Islet of Langerhans (tissue), 1 donor: Measurements from ENCODE around the gene PRUNE1.

Experiments used
- FAIRE-seq: peaks from one replicate; lab custom pipeline; 2011; peaks lifted over from hg19 to GRCh38; lab: Jason Lieb, UNC

PRUNE1 gene

DNA sequence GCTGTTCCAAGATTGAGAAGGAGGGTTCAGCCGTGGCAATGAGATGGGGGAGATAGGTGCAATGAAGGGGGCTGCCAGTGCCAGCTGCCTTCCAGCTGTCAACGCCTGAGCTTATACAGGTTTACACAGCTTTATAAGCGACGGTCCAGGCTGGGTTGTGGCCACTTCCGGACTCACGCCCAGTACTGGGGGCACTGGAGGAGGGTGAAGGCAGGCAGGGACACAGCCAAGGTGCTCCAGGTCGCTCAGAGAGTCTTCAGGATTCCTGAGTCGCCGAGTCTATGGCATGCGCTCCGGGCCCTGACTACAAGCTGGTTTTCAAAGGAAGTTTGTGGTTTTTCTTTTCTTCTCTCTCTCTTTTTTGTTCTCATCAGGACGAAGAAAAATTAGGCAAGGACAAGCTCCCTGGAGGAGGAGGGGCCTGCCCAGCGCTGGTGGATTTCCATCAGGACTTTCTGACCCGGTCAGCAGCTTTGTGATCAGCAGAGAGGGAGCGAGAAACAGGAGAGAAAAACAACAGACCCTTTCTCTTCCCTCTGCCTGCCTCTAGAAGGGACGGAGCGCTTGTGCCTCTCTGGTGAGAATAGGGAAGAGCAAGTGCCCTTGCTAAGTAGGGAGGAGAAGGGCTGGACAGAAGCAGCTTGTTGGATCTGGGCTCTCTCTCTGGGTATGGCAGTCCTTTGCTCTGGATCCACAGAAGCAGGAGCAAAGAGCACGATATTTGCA, 1.8 kb upstream of the PRUNE1 start, which contains the start of gene MINDY1:
Gene MINDY1, minus strand, starts transcription at position 576 of the 726 bp plus-strand sequence. CDS start 4,285 bp downstream, outside the sequence.
- FAIRE-seq: no peak

DNA sequence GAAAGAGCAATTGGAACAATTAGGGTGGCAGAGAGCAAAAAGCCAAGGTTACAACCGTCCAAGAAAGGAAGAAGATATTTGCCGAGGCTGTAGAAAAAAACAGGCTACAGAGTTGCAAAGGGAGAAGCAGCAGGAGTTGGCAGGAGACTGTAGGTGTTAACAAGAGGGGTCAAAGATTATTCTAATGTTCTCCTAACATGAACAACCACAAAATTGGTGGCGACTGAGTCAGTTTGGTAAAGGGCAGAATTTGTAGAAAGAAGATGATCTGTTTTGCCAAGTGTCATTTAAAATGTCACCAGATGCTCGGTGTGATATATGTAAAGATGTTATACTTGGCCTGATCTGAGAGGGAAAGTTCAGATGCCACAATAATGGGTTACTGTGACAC, 401 bp upstream of the PRUNE1 start:
- FAIRE-seq: no peak

DNA sequence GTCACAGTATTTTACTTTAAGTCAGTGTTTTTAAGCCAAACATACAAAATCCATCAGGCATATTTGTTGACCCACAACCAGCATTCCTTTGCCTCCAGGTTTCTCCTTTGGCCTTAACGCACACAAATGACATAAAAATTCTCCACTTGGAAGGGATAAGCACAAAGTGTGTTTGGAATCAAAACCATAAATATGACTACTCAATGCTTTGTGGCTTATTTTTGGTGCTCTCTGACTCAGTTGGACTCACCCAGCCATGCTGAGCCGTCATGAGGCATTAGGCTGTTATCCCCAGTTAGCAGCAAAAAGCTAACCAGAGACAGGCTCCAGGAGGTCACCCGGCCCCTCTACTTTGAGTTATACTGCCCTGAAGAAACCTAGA, 948 bp downstream of the PRUNE1 start:
- FAIRE-seq: no peak

DNA sequence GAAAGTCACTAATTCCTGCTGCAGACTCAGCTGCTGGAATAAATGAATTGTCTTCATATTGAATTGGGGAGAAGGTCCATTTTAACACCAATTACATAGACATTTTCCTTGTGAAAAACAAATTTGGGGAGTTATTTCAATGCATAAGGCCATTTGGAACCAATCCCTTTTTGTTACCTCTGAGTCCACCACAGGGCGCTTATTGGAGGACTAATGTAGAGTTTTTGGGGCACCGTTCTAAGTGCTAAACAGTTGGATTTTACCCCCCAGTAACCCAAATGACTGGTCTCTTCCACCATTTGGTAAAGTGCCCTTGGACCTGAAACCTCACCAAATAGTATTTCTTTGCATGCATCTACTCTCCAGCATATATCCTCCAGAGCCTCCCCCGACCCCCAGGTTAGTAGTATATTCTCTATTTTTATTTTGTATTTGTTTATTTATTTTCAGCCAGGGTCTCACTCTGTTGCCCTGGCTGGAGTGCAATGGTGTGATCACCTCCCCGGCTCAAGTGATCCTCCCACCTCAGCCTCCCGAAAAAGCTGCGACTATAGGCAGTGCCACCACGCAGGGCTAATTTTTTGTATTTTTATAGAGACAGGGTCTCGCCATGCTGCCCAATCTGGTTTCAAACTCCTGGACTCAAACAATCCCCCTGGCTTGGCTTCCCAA, 1.6 kb downstream of the PRUNE1 start:
- FAIRE-seq: no peak

DNA sequence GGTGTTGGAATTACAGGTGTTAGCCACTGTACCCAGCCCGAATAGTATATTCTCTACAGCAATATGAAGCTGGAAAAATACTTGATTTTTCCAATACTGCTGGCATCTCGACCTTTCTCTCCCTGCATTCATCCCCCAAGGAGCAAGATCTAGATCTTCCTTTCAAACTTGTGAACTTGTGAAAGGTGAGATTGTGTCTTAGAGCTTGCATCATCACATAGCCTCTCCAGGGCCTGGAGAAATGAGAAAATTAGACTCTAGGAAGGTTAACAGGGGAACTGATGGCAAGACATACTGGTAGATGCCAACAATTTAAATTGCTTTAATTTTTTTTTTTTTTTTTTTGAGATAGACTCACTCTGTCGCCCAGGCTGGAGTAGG, 2.1 kb downstream of the PRUNE1 start:
- no peak for FAIRE-seq

DNA sequence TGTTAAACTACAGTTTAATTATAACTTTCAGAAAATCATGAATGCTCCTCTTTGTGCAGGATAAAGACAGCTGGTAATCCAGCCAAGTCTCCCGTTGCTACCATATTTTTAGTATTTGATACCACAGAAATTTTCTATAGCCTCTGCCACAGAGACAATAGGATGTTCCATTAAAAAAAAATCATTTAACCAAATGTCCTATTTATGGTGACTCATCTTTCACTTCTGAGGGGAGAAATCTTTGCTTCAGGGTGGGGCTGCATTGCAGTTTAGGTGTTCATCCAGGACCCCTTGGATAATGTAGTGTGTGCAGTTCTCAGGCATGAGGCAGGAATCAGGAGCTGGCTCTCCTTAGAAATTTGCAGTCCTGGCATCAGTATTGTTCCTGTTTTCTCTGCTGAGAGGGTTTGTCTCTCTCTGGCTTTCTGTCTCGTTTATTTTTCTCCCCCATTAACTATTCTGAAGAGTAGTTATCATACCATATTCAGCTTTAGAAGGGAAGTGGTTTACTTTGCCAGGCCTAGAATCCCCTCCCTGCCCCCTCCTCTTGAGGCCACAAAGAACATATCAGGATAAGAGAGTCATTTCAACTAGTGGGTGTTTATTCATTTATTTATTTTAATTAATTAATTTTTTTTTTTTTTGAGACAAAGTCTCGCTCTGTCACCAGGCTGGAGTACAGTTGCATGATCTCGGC, 3.1 kb downstream of the PRUNE1 start:
- FAIRE-seq: no peak

DNA sequence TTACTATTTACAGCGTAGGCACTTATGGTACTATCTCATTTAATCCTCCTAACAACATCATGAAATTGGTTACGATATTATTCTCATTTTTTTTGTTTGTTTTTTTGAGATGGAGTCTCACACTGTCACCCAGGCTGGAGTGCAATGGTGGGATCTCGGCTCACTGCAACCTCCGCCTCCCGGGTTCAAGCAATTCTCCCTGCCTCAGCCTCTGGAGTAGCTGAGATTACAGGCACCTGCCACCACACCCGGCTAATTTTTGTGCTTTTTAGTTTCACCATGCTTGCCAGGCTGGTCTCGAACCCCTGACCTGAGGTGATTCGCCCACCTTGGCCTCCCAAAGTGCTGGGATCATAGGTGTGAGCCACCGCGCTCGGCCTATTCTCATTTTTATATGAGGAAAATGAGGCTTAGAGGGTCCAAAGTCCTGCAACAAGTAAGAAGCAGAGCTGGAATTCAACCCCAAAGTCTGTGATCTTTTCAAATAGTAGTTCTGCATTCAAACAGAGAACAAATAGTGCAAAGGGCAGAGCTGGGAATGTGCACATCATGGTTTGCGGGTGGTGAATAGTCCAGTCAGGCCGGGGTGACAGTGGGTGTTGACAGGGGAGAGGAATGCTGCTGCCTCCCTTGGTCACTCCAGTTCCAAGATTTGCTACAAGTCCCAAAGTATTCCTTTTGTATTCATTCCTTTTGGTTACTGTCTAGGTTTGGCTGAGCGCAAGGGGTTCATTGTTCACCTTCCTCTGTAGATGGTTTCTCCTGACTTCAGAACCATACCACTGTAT, 4.6 kb downstream of the PRUNE1 start:
- no peak for FAIRE-seq

DNA sequence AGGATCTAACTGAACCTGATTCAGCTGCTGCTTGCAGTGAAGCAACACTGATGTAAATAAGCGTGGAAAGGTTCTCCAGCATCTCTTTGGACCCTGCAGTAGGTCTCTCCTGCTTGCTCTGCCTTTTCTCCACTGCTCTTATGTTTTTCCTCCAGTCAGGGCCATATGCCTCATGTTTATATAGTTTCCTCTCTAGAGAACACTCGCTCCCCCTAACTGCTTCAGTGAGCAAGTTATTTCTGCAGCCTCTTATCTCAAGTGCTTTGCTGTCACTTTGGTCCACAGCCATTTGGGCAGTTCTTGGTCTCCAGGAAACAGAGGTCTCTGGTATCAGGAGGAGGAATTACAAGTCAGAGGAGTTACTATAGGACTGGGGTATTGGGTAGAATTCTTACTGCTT, 5.3 kb downstream of the PRUNE1 start:
- peak; percentile 75 for FAIRE-seq

DNA sequence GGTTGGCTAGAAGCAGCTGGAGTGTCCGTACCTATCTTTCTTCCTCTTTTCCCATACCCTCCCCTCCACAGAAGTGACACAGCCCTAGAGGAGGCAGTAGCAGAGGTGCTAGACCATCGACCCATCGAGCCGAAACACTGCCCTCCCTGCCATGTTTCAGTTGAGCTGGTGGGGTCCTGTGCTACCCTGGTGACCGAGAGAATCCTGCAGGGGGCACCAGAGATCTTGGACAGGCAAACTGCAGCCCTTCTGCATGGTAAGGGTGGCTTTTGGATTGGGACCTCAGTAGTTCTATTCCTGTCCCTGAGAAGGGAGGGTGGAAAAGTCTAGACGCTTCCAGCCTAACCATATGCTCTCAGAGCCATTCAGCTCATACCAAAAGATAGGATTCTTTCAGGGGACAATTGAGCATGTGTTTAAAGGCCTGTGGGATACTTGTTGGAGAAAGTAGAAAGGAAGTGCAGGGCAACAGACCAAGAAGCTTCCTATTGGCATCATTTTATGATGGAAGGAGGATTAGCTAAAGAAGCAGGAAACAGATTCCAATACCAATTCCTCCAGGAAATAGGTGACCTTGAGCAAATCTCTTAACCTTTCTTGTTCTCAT, 16.4 kb downstream of the PRUNE1 start:
- no peak for FAIRE-seq

DNA sequence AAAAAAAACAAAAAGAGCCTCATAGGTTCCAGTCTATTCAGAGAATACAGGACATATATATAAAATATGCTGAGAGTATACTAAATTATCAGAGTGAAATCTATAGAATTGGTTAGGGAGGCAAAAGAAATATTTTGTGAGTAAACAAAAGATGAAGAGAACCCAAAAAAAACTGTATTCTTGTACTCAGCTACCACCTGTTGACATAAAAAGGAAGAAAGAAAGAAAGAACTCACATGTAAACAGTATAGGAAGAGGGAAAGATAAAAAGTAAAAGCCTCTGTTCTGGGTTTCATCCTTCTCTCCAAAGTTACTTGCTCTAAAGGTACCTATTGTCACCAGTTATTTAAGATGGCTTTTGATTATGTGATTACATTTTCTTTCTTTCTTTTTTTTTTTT, 18.2 kb downstream of the PRUNE1 start:
- no peak for FAIRE-seq

DNA sequence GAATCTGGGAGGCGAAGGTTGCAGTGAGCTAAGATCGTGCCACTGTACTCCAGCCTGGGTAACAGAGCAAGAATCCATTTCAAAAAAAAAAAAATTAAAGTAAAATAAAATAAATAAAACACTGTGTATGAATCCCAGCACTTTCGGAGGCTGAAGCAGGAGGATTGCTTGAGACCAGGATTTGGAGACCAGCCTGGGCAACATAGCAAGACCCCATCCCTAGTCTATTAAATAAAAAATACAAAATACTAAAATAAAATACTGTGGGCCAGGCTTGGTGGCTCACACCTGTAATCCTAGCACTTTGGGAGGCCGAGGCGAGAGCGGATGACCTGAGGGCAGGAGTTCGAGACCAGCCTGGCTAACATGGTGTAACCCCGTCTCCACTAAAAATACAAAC, 23.9 kb downstream of the PRUNE1 start:
- FAIRE-seq: no peak

DNA sequence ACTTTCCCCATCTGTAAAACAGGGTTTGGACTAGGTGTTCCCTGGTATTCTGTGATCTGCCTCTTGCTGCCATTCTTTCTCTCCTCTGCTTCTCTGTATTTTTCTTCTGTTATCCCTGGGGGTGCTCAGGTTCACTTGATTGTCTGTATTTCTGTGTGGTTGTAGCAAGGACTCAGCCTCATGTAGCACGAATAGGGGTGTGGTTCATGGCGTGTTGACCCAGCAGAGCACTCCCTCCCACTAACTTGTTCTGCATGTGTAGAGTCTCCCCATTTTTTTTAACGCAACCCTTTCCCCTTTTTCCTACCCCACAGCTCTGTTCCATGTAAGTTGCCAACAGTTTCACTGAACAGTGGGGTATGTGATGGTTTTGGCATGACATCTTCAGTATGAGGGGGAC, 26.9 kb downstream of the PRUNE1 start:
- FAIRE-seq: no peak

DNA sequence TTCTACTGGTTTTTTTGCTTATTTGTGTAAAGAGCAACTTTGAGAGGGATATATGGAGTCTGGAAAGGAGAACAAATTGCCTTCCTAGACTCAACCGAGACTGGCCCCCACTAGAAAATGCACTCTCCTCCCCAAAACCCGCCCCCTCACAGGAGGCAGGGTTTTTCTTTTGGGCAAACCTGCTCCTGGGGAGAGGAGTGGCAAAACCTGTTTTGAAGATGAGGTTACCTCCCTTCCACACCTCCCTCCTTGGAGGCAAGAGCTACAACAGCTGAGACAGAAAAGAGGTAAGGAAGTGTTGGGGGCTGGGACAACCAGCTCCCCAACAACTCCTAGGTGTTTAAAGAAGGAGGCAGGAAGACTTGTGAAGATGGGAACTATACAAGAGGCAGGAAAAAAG, 28.1 kb downstream of the PRUNE1 start, which contains the start of gene BNIPL:
Gene BNIPL, plus strand, starts transcription at position 231 of the 400 bp plus-strand sequence. Its CDS starts 140 bp downstream, at position 371.
- no peak for FAIRE-seq

DNA sequence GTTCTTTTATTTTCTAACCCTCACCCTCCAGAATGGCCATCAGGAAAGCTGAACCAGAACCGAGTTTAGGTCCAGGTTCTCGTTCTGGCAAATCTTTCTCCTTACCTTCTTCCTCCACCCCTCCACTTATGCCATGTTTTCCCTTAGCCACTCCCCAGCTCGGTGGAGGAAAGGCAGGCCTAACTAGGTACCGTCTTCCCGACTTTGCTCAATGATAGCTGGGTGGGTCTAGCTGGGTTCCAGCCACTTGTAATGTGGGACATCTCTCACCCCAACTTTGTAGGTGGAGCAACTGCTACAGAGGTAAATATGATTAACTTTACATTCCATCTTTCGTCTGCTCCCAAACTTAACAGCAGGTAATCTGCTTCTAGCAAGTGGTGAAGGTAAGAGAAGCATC, 28.8 kb downstream of the PRUNE1 start:
- no peak for FAIRE-seq

DNA sequence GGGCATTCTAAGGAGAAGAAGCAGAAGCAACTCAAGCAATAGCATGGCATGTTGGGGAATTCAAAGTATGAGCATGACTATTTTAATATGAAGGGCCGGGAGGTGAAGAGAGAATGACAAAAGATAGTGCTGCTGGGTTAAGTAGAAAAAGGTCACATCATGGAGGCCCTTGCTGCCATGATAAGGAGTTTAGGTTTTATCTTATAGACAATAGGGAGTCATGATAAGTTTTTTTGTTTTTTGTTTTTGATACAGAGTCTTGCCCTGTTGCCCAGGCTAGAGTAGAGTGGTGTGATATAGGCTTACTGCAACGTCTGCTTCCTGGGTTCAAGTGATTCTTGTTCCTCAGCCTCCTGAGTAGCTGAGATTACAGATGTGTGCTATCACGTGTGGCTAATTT, 31.3 kb downstream of the PRUNE1 start:
- FAIRE-seq: no peak

DNA sequence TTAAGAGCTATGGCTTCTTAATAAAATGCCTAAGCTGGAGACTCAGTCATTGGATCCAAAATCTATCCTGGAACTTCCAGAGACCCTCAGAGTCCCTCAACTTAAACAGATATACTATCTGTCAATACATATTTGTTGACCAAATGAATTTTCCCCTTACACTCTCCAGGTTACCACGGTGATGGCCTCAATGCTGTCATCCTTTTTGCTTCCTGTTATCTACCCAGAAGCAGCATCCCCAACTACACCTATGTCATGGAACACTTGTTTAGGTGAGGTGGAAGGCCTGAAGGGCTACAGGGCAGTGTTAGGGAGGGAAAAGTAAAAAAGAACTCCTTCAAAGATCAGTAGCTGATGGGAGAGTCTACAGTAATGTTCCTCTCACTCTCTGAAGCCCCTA, 34.9 kb downstream of the PRUNE1 start:
- FAIRE-seq: no peak

DNA sequence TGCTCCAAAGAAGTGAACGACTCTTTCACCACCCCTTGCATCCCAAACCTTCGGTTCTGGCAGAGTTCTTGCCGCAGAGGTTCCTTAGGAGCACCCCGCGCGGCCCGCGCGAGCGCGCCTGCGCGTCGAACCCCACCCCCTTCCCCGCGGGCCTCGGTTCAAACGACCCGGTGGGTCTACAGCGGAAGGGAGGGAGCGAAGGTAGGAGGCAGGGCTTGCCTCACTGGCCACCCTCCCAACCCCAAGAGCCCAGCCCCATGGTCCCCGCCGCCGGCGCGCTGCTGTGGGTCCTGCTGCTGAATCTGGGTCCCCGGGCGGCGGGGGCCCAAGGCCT, 39.3 kb downstream of the PRUNE1 start, which contains the start of gene C1orf56:
Gene C1orf56, plus strand, starts transcription at position 161 of the 334 bp plus-strand sequence. Its CDS starts 97 bp downstream, at position 258.
- no peak for FAIRE-seq

DNA sequence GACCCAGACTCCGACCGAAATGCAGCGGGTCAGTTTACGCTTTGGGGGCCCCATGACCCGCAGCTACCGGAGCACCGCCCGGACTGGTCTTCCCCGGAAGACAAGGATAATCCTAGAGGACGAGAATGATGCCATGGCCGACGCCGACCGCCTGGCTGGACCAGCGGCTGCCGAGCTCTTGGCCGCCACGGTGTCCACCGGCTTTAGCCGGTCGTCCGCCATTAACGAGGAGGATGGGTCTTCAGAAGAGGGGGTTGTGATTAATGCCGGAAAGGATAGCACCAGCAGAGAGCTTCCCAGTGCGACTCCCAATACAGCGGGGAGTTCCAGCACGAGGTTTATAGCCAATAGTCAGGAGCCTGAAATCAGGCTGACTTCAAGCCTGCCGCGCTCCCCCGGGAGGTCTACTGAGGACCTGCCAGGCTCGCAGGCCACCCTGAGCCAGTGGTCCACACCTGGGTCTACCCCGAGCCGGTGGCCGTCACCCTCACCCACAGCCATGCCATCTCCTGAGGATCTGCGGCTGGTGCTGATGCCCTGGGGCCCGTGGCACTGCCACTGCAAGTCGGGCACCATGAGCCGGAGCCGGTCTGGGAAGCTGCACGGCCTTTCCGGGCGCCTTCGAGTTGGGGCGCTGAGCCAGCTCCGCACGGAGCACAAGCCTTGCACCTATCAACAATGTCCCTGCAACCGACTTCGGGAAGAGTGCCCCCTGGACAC, 39.8 kb downstream of the PRUNE1 start:
- FAIRE-seq: no peak

DNA sequence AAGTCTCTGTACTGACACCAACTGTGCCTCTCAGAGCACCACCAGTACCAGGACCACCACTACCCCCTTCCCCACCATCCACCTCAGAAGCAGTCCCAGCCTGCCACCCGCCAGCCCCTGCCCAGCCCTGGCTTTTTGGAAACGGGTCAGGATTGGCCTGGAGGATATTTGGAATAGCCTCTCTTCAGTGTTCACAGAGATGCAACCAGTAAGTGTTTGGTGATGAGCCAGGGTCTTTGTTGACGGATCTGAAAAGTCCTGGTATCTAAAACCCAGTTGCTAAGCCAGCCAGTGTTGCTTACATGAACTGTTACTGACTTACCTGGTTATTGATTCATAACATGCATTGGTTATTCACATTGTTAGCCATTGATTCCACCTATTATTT, 40.4 kb downstream of the PRUNE1 start:
- FAIRE-seq: no peak

DNA sequence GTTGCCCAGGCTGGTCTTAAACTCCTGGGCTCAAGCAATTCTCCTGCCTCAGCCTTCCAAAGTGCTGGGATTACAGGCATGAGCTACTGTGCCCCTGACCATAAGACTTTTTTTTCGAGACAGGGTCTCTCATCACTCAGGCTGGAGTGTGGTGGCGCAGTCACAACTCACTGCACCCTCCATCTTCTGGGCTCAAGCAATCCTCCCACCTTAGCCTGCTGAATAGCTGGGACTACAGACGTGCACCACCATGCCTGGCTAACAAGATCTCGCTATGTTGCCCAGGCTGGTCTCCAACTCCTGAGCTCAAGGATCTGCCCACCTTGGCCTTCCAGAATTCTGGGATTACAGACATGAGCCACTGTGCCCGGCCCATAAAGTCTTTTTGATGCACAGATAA, 41.2 kb downstream of the PRUNE1 start:
- FAIRE-seq: no peak

DNA sequence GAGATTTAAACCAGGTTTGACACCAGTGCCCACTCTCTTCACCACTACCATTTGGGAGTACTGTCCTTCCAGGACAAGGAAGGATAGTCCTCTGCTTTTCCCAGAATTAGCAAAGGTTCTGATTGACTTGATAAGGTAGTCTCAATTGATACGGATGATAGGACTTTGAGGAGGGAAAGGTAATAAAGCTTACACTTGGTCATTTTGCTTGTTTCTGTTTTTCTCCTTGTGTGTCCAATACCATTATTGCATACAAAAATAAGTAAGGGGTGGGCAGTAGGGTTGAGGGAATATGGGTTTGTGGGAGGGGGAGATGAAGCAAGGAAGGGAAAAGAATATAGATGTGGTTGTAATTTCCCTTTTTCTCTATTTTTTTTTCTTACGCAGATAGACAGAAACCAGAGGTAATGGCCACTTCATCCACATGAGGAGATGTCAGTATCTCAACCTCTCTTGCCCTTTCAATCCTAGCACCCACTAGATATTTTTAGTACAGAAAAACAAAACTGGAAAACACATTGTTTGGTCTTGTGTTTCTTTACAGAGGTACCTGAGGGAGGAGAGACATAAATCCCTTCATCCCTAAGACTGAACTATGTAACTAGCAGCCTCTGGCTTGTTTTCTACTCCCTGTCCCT, 41.9 kb downstream of the PRUNE1 start:
- FAIRE-seq: no peak
